Activated T-cell treated with anti-CD3 and anti-CD28 coated beads for 24 hours (primary cell): Measurements from ENCODE around the gene MYO9B.
A peak's percentile ranks its signal among the peaks of the same experiment; 100 is the strongest.

ENCODE experiments used
- DNase-seq: peaks from one replicate; pipeline ENCODE4 v3.0.0-alpha.2; 2020; ENCODE audit warnings: low read depth

Gene MYO9B

GRCh38 chr19:17060802-17061201, 14.8 kb upstream of the MYO9B start:
- DNase-seq, result no peak

GRCh38 chr19:17061205-17061604, 14.4 kb upstream of the MYO9B start:
- DNase-seq, result no peak

- DNase-seq, result no peak
These were observed 13.9 kb upstream of the MYO9B start for GRCh38 chr19:17061691-17062090.

GRCh38 chr19:17063428-17063827, 12.1 kb upstream of the MYO9B start:
- no peak for DNase-seq

GRCh38 chr19:17069193-17069592, 6.4 kb upstream of the MYO9B start:
- DNase-seq, result no peak

GRCh38 chr19:17070421-17070820, 5.2 kb upstream of the MYO9B start:
- DNase-seq, result no peak

- DNase-seq, result no peak
These were observed 4.7 kb upstream of the MYO9B start for GRCh38 chr19:17070912-17071311.

- DNase-seq, result no peak
These were observed 1.5 kb upstream of the MYO9B start for GRCh38 chr19:17073869-17074633.

GRCh38 chr19:17074634-17075034, 943 bp upstream of the MYO9B start:
- no peak for DNase-seq

- peak; percentile 37 for DNase-seq
These were observed 426 bp downstream of the MYO9B start for GRCh38 chr19:17075864-17076542.

GRCh38 chr19:17076543-17076991, 990 bp downstream of the MYO9B start:
- DNase-seq, result no peak

GRCh38 chr19:17077447-17078028, 2.0 kb downstream of the MYO9B start:
- no peak for DNase-seq

- no peak for DNase-seq
These were observed 2.7 kb downstream of the MYO9B start for GRCh38 chr19:17078036-17078919.

GRCh38 chr19:17078920-17079709, 3.5 kb downstream of the MYO9B start:
- DNase-seq, result no peak

GRCh38 chr19:17079710-17080439, 4.3 kb downstream of the MYO9B start:
- peak; percentile 67 for DNase-seq

GRCh38 chr19:17080440-17080801, 4.8 kb downstream of the MYO9B start:
- DNase-seq, result no peak

GRCh38 chr19:17081672-17082630, 6.4 kb downstream of the MYO9B start:
- no peak for DNase-seq

GRCh38 chr19:17086120-17086519, 10.5 kb downstream of the MYO9B start:
- no peak for DNase-seq

- DNase-seq, result no peak
These were observed 11.3 kb downstream of the MYO9B start for GRCh38 chr19:17086834-17087233.

- DNase-seq, result no peak
These were observed 13.0 kb downstream of the MYO9B start for GRCh38 chr19:17088552-17088951.
